ENCODE measurements around the gene C2orf72. TPM values are rescaled to one million over a fixed set of nuclear protein-coding genes. Genes with fewer than 3 reads are reported as not detected.

The C2orf72 gene
- total RNA-seq, 1 donor: not detected

GRCh38 chr2:231069379-231070054 is 32.2 kb downstream of the C2orf72 start:
- no peak for TF ChIP-seq CTCF (IDR thresholded peaks at IDR 0.05; ENCODE audit: insufficient read depth, low read depth, low read length)
- peak; percentile 66 for DNase-seq (ENCODE audit: low read depth)
- H3K4me3 ChIP-seq (ENCODE audit: low read depth, low read length): no peak overlapping the region

GRCh38 chr2:231084565-231084964 is 47.2 kb downstream of the C2orf72 start:
- no peak overlapping the region for H3K4me3 ChIP-seq (ENCODE audit: low read depth, low read length)
- DNase-seq (ENCODE audit: low read depth): no peak
- TF ChIP-seq CTCF (IDR thresholded peaks at IDR 0.05; ENCODE audit: insufficient read depth, low read depth, low read length): no peak

GRCh38 chr2:231088754-231089153 is 51.4 kb downstream of the C2orf72 start:
- no peak overlapping the region for H3K4me3 ChIP-seq (ENCODE audit: low read depth, low read length)
- no peak for DNase-seq (ENCODE audit: low read depth)
- no peak for TF ChIP-seq CTCF (IDR thresholded peaks at IDR 0.05; ENCODE audit: insufficient read depth, low read depth, low read length)

- H3K4me3 ChIP-seq (ENCODE audit: low read depth, low read length): no peak overlapping the region
- no peak for DNase-seq (ENCODE audit: low read depth)
- TF ChIP-seq CTCF (IDR thresholded peaks at IDR 0.05; ENCODE audit: insufficient read depth, low read depth, low read length): no peak
These were observed 56.6 kb downstream of the C2orf72 start for GRCh38 chr2:231093933-231094332.

- no peak for TF ChIP-seq CTCF (IDR thresholded peaks at IDR 0.05; ENCODE audit: insufficient read depth, low read depth, low read length)
- no peak overlapping the region for H3K4me3 ChIP-seq (ENCODE audit: low read depth, low read length)
- no peak for DNase-seq (ENCODE audit: low read depth)
These were observed 57.5 kb downstream of the C2orf72 start for GRCh38 chr2:231094736-231095346.

Other genes with a start within 250 kb of the C2orf72 start
- gene ITM2C, start 172.6 kb upstream of the C2orf72 start, total RNA-seq: 37.1 and 58.6 TPM in 2 replicates
- not detected in 2 replicates for gene GPR55, start 112.3 kb upstream of the C2orf72 start, total RNA-seq
- gene SPATA3, start 41.4 kb upstream of the C2orf72 start, total RNA-seq: not detected in 2 replicates
- 116 and 153 TPM in 2 replicates for gene PSMD1, start 19.3 kb downstream of the C2orf72 start, total RNA-seq
- gene HTR2B, start 87.5 kb downstream of the C2orf72 start, total RNA-seq: 109 and 159 TPM in 2 replicates
- 189 and 260 TPM in 2 replicates for gene ARMC9, start 161.1 kb downstream of the C2orf72 start, total RNA-seq

Measured in fibroblast of villous mesenchyme (primary cell).